Right lobe of liver (tissue), 4 donors: ENCODE data around the gene GTPBP10.

Experiments
- CTCF ChIP-seq, 4 donors: fragments of 200-600 bp in 3 of 4; fragments of 450-650 bp in 1 of 4; IDR thresholded peaks; one replicate each; pipeline versions ENCODE4 v1.5.1 to v1.8.0; 2016 to 2022; ENCODE audit warnings: antibody characterized with exemption in 4 of 4, mild to moderate bottlenecking in 2 of 4
- POLR2A ChIP-seq: fragments of 450-650 bp; IDR thresholded peaks from one replicate; pipeline ENCODE4 v1.6.1; 2017; ENCODE audit warnings: antibody characterized with exemption, mild to moderate bottlenecking
- donor health status: DM: no; HTN: no; CAD: no.
- donor health status: DM: no; HTN: no; CAD: no.
- donor health status: DM: no; HTN: yes; CAD: no.

DNA sequence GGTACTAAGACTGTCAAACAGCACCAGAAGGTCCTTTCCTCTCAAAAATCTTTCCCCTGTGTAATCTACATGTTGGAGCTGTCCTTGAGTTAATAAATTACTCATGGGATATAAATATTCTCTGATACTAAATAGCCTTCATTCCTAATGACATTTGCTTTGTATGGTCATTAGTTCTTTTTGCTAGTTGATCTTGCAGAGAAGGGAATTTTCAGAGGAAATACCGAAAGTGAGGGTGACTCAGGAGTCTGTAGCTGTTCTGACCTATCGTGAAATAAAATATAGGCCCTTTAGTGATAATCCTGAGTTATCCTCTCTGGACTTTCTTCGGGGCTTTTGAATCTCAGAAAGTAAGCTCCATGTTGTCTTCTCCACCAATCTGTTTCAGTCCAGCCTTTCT is 37.3 kb downstream of the GTPBP10 start:
- TF ChIP-seq CTCF (IDR thresholded peaks at IDR 0.05): no peak
- TF ChIP-seq POLR2A: no peak
